Measurements from ENCODE around the gene C6orf89. TPM values are rescaled to one million over a fixed set of nuclear protein-coding genes. Genes with fewer than 3 reads are reported as not detected.
"Not testable (repeated sequence)": the region's sequence is repeated elsewhere in the genome, so short reads cannot be mapped to it uniquely, and the experiment has no call there.

C6orf89 gene
- total RNA-seq, 1 donor: 25.8 TPM

- H3K4me3 ChIP-seq (ENCODE audit: low read length): no peak overlapping the region
- H3K9me3 ChIP-seq (ENCODE audit: low read depth, low read length): no peaks in the 10 kb centered on the region
- H3K27me3 ChIP-seq (ENCODE audit: insufficient read depth, low read length): no peaks in the 10 kb centered on the region
- no peaks in the 10 kb centered on the region for H3K4me1 ChIP-seq (ENCODE audit: insufficient read depth, low read length)
Observed at GRCh38 chr6:36936824-36937223, 51.1 kb downstream of the C6orf89 start.

- no peaks in the 10 kb centered on the region for H3K4me1 ChIP-seq (ENCODE audit: insufficient read depth, low read length)
- no peak overlapping the region for H3K4me3 ChIP-seq (ENCODE audit: low read length)
- no peaks in the 10 kb centered on the region for H3K9me3 ChIP-seq (ENCODE audit: low read depth, low read length)
- no peaks in the 10 kb centered on the region for H3K27me3 ChIP-seq (ENCODE audit: insufficient read depth, low read length)
Observed at GRCh38 chr6:36937896-36938295, 52.1 kb downstream of the C6orf89 start.

- Histone ChIP-seq H3K9me3 (ENCODE audit: low read depth, low read length) (no peaks in the 10 kb centered on the region), H3K27me3 (ENCODE audit: insufficient read depth, low read length) (no peaks in the 10 kb centered on the region), H3K4me1 (ENCODE audit: insufficient read depth, low read length) (no peaks in the 10 kb centered on the region), H3K4me3 (ENCODE audit: low read length) (no peak overlapping the region)
Observed at GRCh38 chr6:36938536-36938935, 52.8 kb downstream of the C6orf89 start.

GRCh38 chr6:36939005-36939404 lies 53.3 kb downstream of the C6orf89 start:
- not testable (repeated sequence) for H3K27me3 ChIP-seq (ENCODE audit: insufficient read depth, low read length); H3K4me3 ChIP-seq (ENCODE audit: low read length); H3K4me1 ChIP-seq (ENCODE audit: insufficient read depth, low read length); H3K9me3 ChIP-seq (ENCODE audit: low read depth, low read length)

GRCh38 chr6:36940027-36940426 lies 54.3 kb downstream of the C6orf89 start:
- no peaks in the 10 kb centered on the region for H3K9me3 ChIP-seq (ENCODE audit: low read depth, low read length)
- H3K27me3 ChIP-seq (ENCODE audit: insufficient read depth, low read length): no peaks in the 10 kb centered on the region
- no peak overlapping the region for H3K4me3 ChIP-seq (ENCODE audit: low read length)
- H3K4me1 ChIP-seq (ENCODE audit: insufficient read depth, low read length): no peaks in the 10 kb centered on the region

- not testable (repeated sequence) for H3K4me3 ChIP-seq (ENCODE audit: low read length); H3K4me1 ChIP-seq (ENCODE audit: insufficient read depth, low read length); H3K27me3 ChIP-seq (ENCODE audit: insufficient read depth, low read length); H3K9me3 ChIP-seq (ENCODE audit: low read depth, low read length)
Observed at GRCh38 chr6:36941561-36941960, 55.8 kb downstream of the C6orf89 start.

GRCh38 chr6:36942329-36942728 lies 56.6 kb downstream of the C6orf89 start:
- H3K9me3 ChIP-seq (ENCODE audit: low read depth, low read length): not testable (repeated sequence)

GRCh38 chr6:36944650-36945049 lies 58.9 kb downstream of the C6orf89 start:
- no peaks in the 10 kb centered on the region for H3K27me3 ChIP-seq (ENCODE audit: insufficient read depth, low read length)
- no peak overlapping the region for H3K4me3 ChIP-seq (ENCODE audit: low read length)
- no peaks in the 10 kb centered on the region for H3K9me3 ChIP-seq (ENCODE audit: low read depth, low read length)
- H3K4me1 ChIP-seq (ENCODE audit: insufficient read depth, low read length): peaks cover 12% of the 10 kb centered on the region

More at GRCh38 chr6:36942329-36942728, 56.6 kb downstream of the C6orf89 start:
- not testable (repeated sequence) for H3K4me1 ChIP-seq (ENCODE audit: insufficient read depth, low read length); H3K27me3 ChIP-seq (ENCODE audit: insufficient read depth, low read length); H3K4me3 ChIP-seq (ENCODE audit: low read length)

GRCh38 chr6:36945301-36945700 lies 59.5 kb downstream of the C6orf89 start:
- Histone ChIP-seq H3K4me1 (ENCODE audit: insufficient read depth, low read length) (peaks cover 12% of the 10 kb centered on the region), H3K27me3 (ENCODE audit: insufficient read depth, low read length) (no peaks in the 10 kb centered on the region)

GRCh38 chr6:36946526-36946925 lies 60.8 kb downstream of the C6orf89 start:
- peaks cover 12% of the 10 kb centered on the region for H3K4me1 ChIP-seq (ENCODE audit: insufficient read depth, low read length)
- no peaks in the 10 kb centered on the region for H3K27me3 ChIP-seq (ENCODE audit: insufficient read depth, low read length)
- H3K9me3 ChIP-seq (ENCODE audit: low read depth, low read length): no peaks in the 10 kb centered on the region
- H3K4me3 ChIP-seq (ENCODE audit: low read length): no peak overlapping the region

More at GRCh38 chr6:36945301-36945700, 59.5 kb downstream of the C6orf89 start:
- no peak overlapping the region for H3K4me3 ChIP-seq (ENCODE audit: low read length)
- H3K9me3 ChIP-seq (ENCODE audit: low read depth, low read length): no peaks in the 10 kb centered on the region

- Histone ChIP-seq H3K4me1 (ENCODE audit: insufficient read depth, low read length) (peaks cover 12% of the 10 kb centered on the region), H3K9me3 (ENCODE audit: low read depth, low read length) (no peaks in the 10 kb centered on the region), H3K27me3 (ENCODE audit: insufficient read depth, low read length) (no peaks in the 10 kb centered on the region), H3K4me3 (ENCODE audit: low read length) (no peak overlapping the region)
Observed at GRCh38 chr6:36947570-36948351, 62.0 kb downstream of the C6orf89 start.

GRCh38 chr6:36949076-36949475 lies 63.3 kb downstream of the C6orf89 start:
- H3K4me3 ChIP-seq (ENCODE audit: low read length); H3K27me3 ChIP-seq (ENCODE audit: insufficient read depth, low read length); H3K9me3 ChIP-seq (ENCODE audit: low read depth, low read length): not testable (repeated sequence)
- H3K4me1 ChIP-seq (ENCODE audit: insufficient read depth, low read length): peaks cover 19% of the 10 kb centered on the region

- Histone ChIP-seq H3K4me1 (ENCODE audit: insufficient read depth, low read length) (peaks cover 25% of the 10 kb centered on the region), H3K4me3 (ENCODE audit: low read length) (no peak overlapping the region), H3K27me3 (ENCODE audit: insufficient read depth, low read length) (peaks cover 1% of the 10 kb centered on the region), H3K9me3 (ENCODE audit: low read depth, low read length) (no peaks in the 10 kb centered on the region)
Observed at GRCh38 chr6:36949636-36950035, 63.9 kb downstream of the C6orf89 start.

- Histone ChIP-seq H3K4me3 (ENCODE audit: low read length) (no peak overlapping the region), H3K9me3 (ENCODE audit: low read depth, low read length) (no peaks in the 10 kb centered on the region), H3K27me3 (ENCODE audit: insufficient read depth, low read length) (peaks cover 4% of the 10 kb centered on the region), H3K4me1 (ENCODE audit: insufficient read depth, low read length) (peaks cover 25% of the 10 kb centered on the region)
Observed at GRCh38 chr6:36953931-36954261, 68.1 kb downstream of the C6orf89 start.

GRCh38 chr6:36954262-36954931 lies 68.6 kb downstream of the C6orf89 start, which contains the start of gene PI16:
PI16 (plus strand) TSS chr6:36954738; CDS start chr6:36954761, 23 bp downstream.
- peaks cover 4% of the 10 kb centered on the region for H3K27me3 ChIP-seq (ENCODE audit: insufficient read depth, low read length)
- H3K4me3 ChIP-seq (ENCODE audit: low read length): peak within 1 kb of the TSS; percentile 12
- peaks cover 25% of the 10 kb centered on the region for H3K4me1 ChIP-seq (ENCODE audit: insufficient read depth, low read length)
- no peaks in the 10 kb centered on the region for H3K9me3 ChIP-seq (ENCODE audit: low read depth, low read length)

GRCh38 chr6:36955136-36955535 lies 69.4 kb downstream of the C6orf89 start:
- Histone ChIP-seq H3K27me3 (ENCODE audit: insufficient read depth, low read length) (peaks cover 4% of the 10 kb centered on the region), H3K4me3 (ENCODE audit: low read length) (peak overlapping the region; percentile 12), H3K9me3 (ENCODE audit: low read depth, low read length) (no peaks in the 10 kb centered on the region), H3K4me1 (ENCODE audit: insufficient read depth, low read length) (peaks cover 25% of the 10 kb centered on the region)

Data from mononuclear cell (primary cell).